DND-41 (cell line): ENCODE data around the gene GFOD2.

Experiments
- EZH2 ChIP-seq: IDR thresholded peaks from 3 replicates; pipeline ENCODE4 v1.6.1; 2012; ENCODE audit warnings: borderline replicate concordance, low read depth, mild to moderate bottlenecking, moderate library complexity, low read length, inconsistent platforms; ENCODE audit not compliant: severe bottlenecking
- TF ChIP-seq, protein P1 (sequence below): IDR thresholded peaks from 2 replicates; pipeline ENCODE4 v1.5.1; 2012; ENCODE audit warnings: borderline replicate concordance, low read length, moderate library complexity, mild to moderate bottlenecking; ENCODE audit not compliant: poor library complexity, severe bottlenecking; ENCODE audit errors: extremely low read depth

DNA sequence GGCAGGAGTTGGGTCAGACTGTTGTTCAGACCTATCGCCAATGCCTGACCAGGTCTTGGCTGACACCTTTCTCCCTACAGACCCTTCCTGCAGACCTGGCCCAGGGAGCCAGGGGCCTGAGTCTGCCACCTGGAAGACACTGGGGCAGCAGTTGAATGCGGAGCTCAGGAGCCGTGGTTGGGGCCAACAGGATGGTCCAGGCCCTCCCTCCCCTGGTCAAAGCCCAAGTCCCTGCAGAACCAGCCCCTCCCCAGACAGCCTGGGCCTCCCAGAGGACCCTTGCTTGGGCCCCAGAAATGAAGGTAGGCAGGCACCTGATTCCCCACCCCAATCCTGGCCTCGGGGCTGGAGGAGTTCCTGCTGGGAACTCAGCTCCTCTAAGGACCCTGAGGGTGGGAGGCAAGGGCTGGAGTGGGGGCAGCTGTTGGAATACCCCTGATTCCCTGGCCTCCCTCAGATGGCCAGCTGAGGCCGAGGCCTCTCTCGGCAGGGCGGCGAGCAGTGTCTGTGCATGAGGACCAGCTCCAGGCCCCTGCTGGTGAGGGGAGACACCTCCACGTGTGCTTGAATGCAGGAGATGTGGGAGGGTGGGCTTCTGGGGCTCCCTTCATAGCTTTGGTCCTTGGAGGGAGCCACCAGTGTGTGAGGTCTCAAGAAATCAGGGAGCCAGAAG lies 62.6 kb downstream of the GFOD2 start:
- TF ChIP-seq, protein P1, sequence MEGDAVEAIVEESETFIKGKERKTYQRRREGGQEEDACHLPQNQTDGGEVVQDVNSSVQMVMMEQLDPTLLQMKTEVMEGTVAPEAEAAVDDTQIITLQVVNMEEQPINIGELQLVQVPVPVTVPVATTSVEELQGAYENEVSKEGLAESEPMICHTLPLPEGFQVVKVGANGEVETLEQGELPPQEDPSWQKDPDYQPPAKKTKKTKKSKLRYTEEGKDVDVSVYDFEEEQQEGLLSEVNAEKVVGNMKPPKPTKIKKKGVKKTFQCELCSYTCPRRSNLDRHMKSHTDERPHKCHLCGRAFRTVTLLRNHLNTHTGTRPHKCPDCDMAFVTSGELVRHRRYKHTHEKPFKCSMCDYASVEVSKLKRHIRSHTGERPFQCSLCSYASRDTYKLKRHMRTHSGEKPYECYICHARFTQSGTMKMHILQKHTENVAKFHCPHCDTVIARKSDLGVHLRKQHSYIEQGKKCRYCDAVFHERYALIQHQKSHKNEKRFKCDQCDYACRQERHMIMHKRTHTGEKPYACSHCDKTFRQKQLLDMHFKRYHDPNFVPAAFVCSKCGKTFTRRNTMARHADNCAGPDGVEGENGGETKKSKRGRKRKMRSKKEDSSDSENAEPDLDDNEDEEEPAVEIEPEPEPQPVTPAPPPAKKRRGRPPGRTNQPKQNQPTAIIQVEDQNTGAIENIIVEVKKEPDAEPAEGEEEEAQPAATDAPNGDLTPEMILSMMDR = no peak
- TF ChIP-seq EZH2 = no peak
